Glutamatergic neuron (in vitro differentiated cells): ENCODE results near the gene THBS2. TPM values are rescaled to one million over a fixed set of nuclear protein-coding genes. Genes with fewer than 3 reads are reported as not detected.
"Not testable (repeated sequence)": the region's sequence is repeated elsewhere in the genome, so short reads cannot be mapped to it uniquely, and the experiment has no call there.

Source experiments
- DNase-seq: peaks from one replicate; pipeline ENCODE4 v3.0.0; 2022
- H3K27ac Mint-ChIP-seq: one replicate; pipeline ENCODE4 v1.8.0; 2020; ENCODE audit warnings: mild to moderate bottlenecking, mixed read lengths, inconsistent platforms; ENCODE audit not compliant: unreplicated experiment
- H3K27me3 Mint-ChIP-seq: one replicate; pipeline ENCODE4 v1.8.0; 2020; ENCODE audit warnings: mild to moderate bottlenecking, moderate library complexity, mixed read lengths, inconsistent platforms; ENCODE audit not compliant: unreplicated experiment
- H3K36me3 Mint-ChIP-seq: one replicate; pipeline ENCODE4 v1.8.0; 2020; ENCODE audit warnings: mild to moderate bottlenecking, mixed read lengths, inconsistent platforms; ENCODE audit not compliant: unreplicated experiment
- H3K4me1 Mint-ChIP-seq: one replicate; pipeline ENCODE4 v1.8.0; 2020; ENCODE audit warnings: mild to moderate bottlenecking, low read depth, mixed read lengths, inconsistent platforms; ENCODE audit not compliant: unreplicated experiment
- H3K4me3 Mint-ChIP-seq: one replicate; pipeline ENCODE4 v1.8.0; 2020; ENCODE audit warnings: mild to moderate bottlenecking, mixed read lengths, inconsistent platforms; ENCODE audit not compliant: unreplicated experiment
- H3K9me3 Mint-ChIP-seq: one replicate; pipeline ENCODE4 v1.8.0; 2020; ENCODE audit warnings: mild to moderate bottlenecking, moderate library complexity, mixed read lengths, inconsistent platforms; ENCODE audit not compliant: unreplicated experiment
- total RNA-seq: library from RNA; stranded (reverse); fragmentation: NEBNext Ultra II Directional; extraction: Animal tissue kit (Norgen Biotek cat#: 25700); gene quantifications from one replicate; pipeline ENCODE4 v1.2.1, GENCODE V29; 2021; ENCODE audit not compliant: unreplicated experiment
- TF ChIP-seq, protein P1 (sequence below): fragments of 200-600 bp; sonication (generic); IDR thresholded peaks from one replicate; pipeline ENCODE4 v1.5.0; 2021; ENCODE audit not compliant: partially characterized antibody, unreplicated experiment

Gene THBS2
- total RNA-seq, 1 donor from 2014 or later, result 3.1 TPM

DNA sequence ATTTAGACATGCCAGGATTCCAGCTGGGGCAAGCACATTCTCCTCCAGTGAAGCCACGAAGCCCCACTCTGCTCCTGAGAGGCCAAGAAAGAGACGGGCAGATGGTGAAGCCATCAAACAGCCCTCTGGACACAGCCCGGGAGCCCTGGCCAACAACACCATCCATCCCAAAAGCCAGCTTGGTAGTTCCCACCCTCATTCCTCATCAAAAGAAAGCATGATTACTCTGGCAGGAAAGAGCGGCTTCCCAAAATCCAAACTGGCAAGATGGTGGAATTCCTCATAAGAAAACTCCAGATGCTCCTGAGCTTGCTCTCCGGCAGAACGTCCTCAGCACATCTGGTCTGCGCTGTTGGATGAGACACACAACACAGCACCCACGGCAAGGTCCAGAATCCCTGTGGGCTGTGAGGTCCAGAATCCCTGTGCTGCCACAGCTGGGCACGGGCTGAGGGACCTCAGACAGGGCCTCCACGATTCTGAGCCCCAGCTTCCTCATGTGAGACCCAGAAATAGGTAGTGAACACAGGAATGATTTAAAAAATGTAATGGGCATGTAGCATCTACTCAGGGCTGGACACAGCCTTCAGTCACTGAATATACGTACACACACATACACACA is 52.6 kb downstream of the THBS2 start:
- Mint-ChIP-seq H3K4me1 (no peaks in the 10 kb centered on the region), H3K36me3 (no peaks in the 10 kb centered on the region), H3K27me3 (peaks cover 5% of the 10 kb centered on the region), H3K27ac (no peak overlapping the region), H3K4me3 (no peak overlapping the region), H3K9me3 (peaks cover 3% of the 10 kb centered on the region)
- DNase-seq, result no peak
- TF ChIP-seq, protein P1, sequence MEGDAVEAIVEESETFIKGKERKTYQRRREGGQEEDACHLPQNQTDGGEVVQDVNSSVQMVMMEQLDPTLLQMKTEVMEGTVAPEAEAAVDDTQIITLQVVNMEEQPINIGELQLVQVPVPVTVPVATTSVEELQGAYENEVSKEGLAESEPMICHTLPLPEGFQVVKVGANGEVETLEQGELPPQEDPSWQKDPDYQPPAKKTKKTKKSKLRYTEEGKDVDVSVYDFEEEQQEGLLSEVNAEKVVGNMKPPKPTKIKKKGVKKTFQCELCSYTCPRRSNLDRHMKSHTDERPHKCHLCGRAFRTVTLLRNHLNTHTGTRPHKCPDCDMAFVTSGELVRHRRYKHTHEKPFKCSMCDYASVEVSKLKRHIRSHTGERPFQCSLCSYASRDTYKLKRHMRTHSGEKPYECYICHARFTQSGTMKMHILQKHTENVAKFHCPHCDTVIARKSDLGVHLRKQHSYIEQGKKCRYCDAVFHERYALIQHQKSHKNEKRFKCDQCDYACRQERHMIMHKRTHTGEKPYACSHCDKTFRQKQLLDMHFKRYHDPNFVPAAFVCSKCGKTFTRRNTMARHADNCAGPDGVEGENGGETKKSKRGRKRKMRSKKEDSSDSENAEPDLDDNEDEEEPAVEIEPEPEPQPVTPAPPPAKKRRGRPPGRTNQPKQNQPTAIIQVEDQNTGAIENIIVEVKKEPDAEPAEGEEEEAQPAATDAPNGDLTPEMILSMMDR, result no peak

DNA sequence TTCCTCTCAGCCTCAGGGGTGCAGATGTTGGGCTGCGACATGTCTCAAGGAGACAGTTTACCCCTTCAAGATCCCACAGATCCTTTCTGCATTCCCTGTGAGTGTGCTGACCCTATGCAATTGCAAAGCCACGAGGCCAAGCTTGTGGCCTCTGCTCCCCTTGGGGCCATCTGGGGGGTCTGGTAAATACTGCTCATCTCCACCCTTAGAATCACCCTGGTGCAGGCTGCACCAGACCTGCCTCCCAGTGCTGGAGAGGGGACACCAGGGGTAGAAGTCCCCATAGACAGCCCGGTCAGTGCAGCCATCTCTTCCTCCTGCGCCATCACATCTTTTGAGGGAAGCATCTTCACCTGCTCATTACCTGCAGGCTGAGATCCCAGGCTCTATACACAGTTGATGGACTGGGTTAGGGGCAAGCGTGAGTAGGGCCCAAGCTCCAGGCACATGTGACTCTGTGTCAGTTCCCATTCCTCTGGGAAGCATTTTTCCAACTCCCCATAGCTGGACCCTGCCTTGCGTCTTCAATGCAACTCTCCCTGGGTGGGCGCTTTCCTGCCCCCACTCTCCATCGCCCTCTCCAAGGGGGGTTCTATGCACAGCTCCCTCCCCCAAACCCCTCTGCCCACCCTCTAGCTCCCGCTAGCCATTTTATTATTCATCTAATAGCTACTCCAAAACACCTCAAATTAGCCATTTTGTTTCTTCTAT is 53.9 kb downstream of the THBS2 start:
- Mint-ChIP-seq H3K27me3 (peaks cover 5% of the 10 kb centered on the region), H3K4me1 (no peaks in the 10 kb centered on the region), H3K36me3 (no peaks in the 10 kb centered on the region), H3K4me3 (no peak overlapping the region), H3K27ac (no peak overlapping the region), H3K9me3 (peaks cover 3% of the 10 kb centered on the region)
- DNase-seq, result no peak
- TF ChIP-seq, protein P1, result no peak

DNA sequence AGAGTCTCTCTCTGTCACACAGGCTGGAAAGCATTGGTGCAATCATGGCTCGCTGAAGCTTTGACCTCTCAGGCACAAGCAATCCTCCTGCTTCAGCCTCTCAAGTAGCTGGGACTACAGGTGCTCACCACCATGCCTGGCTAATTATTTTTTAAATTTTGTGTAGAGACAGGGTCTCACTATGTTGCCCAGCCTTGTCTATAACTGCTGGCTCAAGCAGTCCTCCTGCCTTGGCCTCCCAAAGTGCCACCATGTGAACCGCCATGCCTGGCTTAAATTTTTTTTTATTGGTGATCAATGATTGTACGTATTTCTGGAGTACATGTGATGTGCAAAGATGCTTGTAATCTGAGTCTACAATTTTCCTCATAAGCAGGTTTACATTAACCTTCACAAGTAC is 54.8 kb downstream of the THBS2 start:
- H3K27ac Mint-ChIP-seq, result no peak overlapping the region
- H3K27me3 Mint-ChIP-seq, result peaks cover 5% of the 10 kb centered on the region
- no peaks in the 10 kb centered on the region for H3K36me3 Mint-ChIP-seq
- H3K4me3 Mint-ChIP-seq, result no peak overlapping the region
- TF ChIP-seq, protein P1, result no peak
- peaks cover 3% of the 10 kb centered on the region for H3K9me3 Mint-ChIP-seq
- no peak for DNase-seq
- no peaks in the 10 kb centered on the region for H3K4me1 Mint-ChIP-seq

DNA sequence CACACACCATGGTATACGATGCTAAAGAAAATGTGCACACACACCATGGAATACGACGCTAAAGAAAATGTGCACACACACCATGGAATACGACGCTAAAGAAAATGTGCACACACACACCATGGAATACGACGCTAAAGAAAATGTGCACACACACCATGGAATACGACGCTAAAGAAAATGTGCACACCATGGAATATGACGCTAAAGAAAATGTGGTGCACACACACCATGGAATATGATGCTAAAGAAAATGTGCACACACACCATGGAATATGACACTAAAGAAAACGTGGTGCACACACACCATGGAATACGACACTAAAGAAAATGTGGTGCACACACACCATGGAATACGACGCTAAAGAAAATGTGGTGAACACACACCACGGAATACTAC is 55.7 kb downstream of the THBS2 start:
- H3K4me3 Mint-ChIP-seq, DNase-seq, H3K27ac Mint-ChIP-seq, H3K27me3 Mint-ChIP-seq, H3K9me3 Mint-ChIP-seq, H3K4me1 Mint-ChIP-seq, H3K36me3 Mint-ChIP-seq: not testable (repeated sequence)

DNA sequence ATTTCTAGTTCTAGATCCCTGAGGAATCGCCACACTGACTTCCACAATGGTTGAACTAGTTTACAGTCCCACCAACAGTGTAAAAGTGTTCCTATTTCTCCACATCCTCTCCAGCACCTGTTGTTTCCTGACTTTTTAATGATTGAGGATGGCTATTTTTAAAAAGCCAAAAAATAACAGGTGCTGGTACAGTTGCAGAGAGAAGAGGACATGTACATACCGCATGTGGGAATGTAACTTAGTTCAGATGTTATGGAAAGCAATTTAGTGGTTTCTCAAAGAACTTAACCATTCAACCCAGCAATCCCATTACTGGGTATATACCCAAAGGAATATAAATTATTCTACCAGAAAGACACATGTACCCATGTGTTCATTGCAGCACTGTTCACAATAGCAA is 57.4 kb downstream of the THBS2 start:
- H3K27me3 Mint-ChIP-seq, H3K36me3 Mint-ChIP-seq, H3K4me3 Mint-ChIP-seq, H3K9me3 Mint-ChIP-seq, H3K27ac Mint-ChIP-seq, H3K4me1 Mint-ChIP-seq, DNase-seq: not testable (repeated sequence)

DNA sequence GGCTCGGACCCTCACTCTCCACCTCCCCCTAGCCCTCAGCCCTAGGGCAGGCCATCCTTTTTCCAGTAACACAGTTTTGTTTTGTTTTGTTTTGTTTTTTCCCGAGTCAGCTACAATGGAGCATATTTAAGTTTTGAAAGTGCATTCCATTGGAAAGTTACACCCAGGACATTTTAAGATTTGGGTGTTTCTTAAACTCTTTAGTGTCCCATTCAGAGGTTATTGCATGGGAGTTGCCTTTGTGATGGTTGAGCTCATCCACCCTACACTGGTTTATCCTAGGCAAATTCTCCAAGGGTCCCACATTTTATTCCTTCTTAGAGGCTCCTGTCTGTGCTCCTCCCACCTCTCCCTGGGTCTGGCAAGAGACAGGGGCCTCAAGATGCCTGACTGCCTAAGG is 58.9 kb downstream of the THBS2 start:
- no peak for DNase-seq
- H3K4me1 Mint-ChIP-seq, result no peaks in the 10 kb centered on the region
- peaks cover 2% of the 10 kb centered on the region for H3K27me3 Mint-ChIP-seq

More for the DNA sequence above, 58.9 kb downstream of the THBS2 start:
- H3K9me3 Mint-ChIP-seq, result no peaks in the 10 kb centered on the region
- H3K27ac Mint-ChIP-seq, result no peak overlapping the region
- H3K4me3 Mint-ChIP-seq, result no peak overlapping the region
- H3K36me3 Mint-ChIP-seq, result peaks cover 7% of the 10 kb centered on the region
- TF ChIP-seq, protein P1, result no peak
